Loucy (cell line): ENCODE measurements around the gene P2RX3.

Experiments used
- H2AFZ ChIP-seq: fragments of 200-600 bp; sonication (generic); 2 replicates; pipeline ENCODE4 v1.6.0; 2016; ENCODE audit warnings: antibody characterized with exemption, mild to moderate bottlenecking, low read length, moderate library complexity
- H3F3A ChIP-seq: fragments of 200-600 bp; 2 replicates; pipeline ENCODE4 v1.6.0; 2016; ENCODE audit warnings: antibody characterized with exemption, low read depth, mild to moderate bottlenecking
- H3K27me3 ChIP-seq: fragments of 200-600 bp; sonication (generic); 2 replicates; pipeline ENCODE4 v1.6.1; 2014; ENCODE audit warnings: low read length, mild to moderate bottlenecking; ENCODE audit not compliant: insufficient read depth, poor library complexity, severe bottlenecking
- H3K36me3 ChIP-seq: fragments of 200-600 bp; sonication (generic); 2 replicates; pipeline ENCODE4 v1.6.1; 2016; ENCODE audit warnings: low read length; ENCODE audit not compliant: insufficient read depth
- H3K4me1 ChIP-seq: fragments of 200-600 bp; sonication (generic); 2 replicates; pipeline ENCODE4 v1.5.1; 2014; ENCODE audit warnings: low read length, mild to moderate bottlenecking; ENCODE audit not compliant: insufficient read depth, poor library complexity, severe bottlenecking
- H3K4me2 ChIP-seq: fragments of 200-600 bp; sonication (generic); 2 replicates; pipeline ENCODE4 v1.6.0; 2014; ENCODE audit warnings: antibody characterized with exemption, low read length, low read depth, mild to moderate bottlenecking; ENCODE audit not compliant: poor library complexity, severe bottlenecking
- H3K4me3 ChIP-seq: fragments of 200-600 bp; sonication (generic); 2 replicates; pipeline ENCODE4 v1.5.1; 2014; ENCODE audit warnings: low read length, mild to moderate bottlenecking, mixed read lengths; ENCODE audit not compliant: poor library complexity, severe bottlenecking
- H3K79me2 ChIP-seq: fragments of 200-600 bp; sonication (generic); 2 replicates; pipeline ENCODE4 v1.6.1; 2014; ENCODE audit warnings: low read length; ENCODE audit not compliant: insufficient read depth
- H3K9ac ChIP-seq: fragments of 200-600 bp; sonication (generic); 2 replicates; pipeline ENCODE4 v1.6.0; 2014; ENCODE audit warnings: mild to moderate bottlenecking, low read depth, low read length, moderate library complexity; ENCODE audit not compliant: poor library complexity, severe bottlenecking
- H3K9me2 ChIP-seq: fragments of 200-600 bp; sonication (generic); replicated peaks from 2 replicates; pipeline ENCODE4 v1.6.1; 2016; ENCODE audit warnings: low read depth, low read length, mixed read lengths
- H3K9me3 ChIP-seq: fragments of 200-600 bp; sonication (generic); 2 replicates; pipeline ENCODE4 v1.6.1; 2014; ENCODE audit warnings: mild to moderate bottlenecking, antibody characterized with exemption, low read length, low read depth; ENCODE audit not compliant: insufficient read depth
- H4K20me1 ChIP-seq: fragments of 200-600 bp; sonication (generic); 2 replicates; pipeline ENCODE4 v1.6.0; 2014; ENCODE audit warnings: antibody characterized with exemption, low read length, mild to moderate bottlenecking; ENCODE audit not compliant: insufficient read depth, poor library complexity, severe bottlenecking
- EZH2phosphoT487 ChIP-seq: fragments of 200-600 bp; IDR thresholded peaks from 2 replicates; pipeline ENCODE4 v1.6.1; 2018; ENCODE audit warnings: antibody characterized with exemption, mild to moderate bottlenecking, moderate library complexity, borderline replicate concordance
- TF ChIP-seq, protein P1 (sequence below): fragments of 200-600 bp; sonication (generic); conservative IDR thresholded peaks from 2 replicates; pipeline ENCODE4 v1.5.1; 2014; ENCODE audit warnings: mild to moderate bottlenecking, antibody characterized with exemption, low read length

The P2RX3 gene

DNA sequence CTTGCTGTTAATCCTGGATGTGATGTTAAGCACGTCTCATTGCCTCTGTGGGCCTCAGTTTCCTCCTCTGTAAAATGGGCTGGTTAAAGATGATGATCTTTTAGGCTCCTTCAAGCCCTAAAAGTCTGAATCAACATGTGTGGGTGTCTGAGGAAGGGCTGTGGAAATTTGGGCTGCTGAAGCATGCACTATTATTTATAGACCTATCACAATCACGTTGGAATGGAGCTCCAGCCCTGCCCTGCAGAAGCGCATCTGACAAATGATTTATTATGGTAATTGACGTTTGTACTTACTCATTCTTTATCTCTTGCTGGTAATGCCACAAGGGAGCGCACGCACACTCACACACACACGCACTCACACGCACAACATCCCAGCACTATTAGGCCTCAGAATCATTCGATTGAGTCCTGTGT lies 20.4 kb downstream of the P2RX3 start:
- TF ChIP-seq, protein P1, sequence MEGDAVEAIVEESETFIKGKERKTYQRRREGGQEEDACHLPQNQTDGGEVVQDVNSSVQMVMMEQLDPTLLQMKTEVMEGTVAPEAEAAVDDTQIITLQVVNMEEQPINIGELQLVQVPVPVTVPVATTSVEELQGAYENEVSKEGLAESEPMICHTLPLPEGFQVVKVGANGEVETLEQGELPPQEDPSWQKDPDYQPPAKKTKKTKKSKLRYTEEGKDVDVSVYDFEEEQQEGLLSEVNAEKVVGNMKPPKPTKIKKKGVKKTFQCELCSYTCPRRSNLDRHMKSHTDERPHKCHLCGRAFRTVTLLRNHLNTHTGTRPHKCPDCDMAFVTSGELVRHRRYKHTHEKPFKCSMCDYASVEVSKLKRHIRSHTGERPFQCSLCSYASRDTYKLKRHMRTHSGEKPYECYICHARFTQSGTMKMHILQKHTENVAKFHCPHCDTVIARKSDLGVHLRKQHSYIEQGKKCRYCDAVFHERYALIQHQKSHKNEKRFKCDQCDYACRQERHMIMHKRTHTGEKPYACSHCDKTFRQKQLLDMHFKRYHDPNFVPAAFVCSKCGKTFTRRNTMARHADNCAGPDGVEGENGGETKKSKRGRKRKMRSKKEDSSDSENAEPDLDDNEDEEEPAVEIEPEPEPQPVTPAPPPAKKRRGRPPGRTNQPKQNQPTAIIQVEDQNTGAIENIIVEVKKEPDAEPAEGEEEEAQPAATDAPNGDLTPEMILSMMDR, result no peak
- no peak for TF ChIP-seq EZH2phosphoT487
- H3F3A ChIP-seq, result peaks cover 12% of the 10 kb centered on the region
- no peak overlapping the region for H3K4me2 ChIP-seq
- H3K27me3 ChIP-seq, result no peaks in the 10 kb centered on the region
- no peaks in the 10 kb centered on the region for H4K20me1 ChIP-seq
- no peaks in the 10 kb centered on the region for H3K79me2 ChIP-seq
- no peaks in the 10 kb centered on the region for H3K36me3 ChIP-seq
- no peaks in the 10 kb centered on the region for H3K9me3 ChIP-seq
- H3K4me3 ChIP-seq, result no peak overlapping the region
- H3K9me2 ChIP-seq, result no peaks in the 10 kb centered on the region
- peaks cover 37% of the 10 kb centered on the region for H3K4me1 ChIP-seq
- no peak overlapping the region for H3K9ac ChIP-seq
- H2AFZ ChIP-seq, result no peak overlapping the region

DNA sequence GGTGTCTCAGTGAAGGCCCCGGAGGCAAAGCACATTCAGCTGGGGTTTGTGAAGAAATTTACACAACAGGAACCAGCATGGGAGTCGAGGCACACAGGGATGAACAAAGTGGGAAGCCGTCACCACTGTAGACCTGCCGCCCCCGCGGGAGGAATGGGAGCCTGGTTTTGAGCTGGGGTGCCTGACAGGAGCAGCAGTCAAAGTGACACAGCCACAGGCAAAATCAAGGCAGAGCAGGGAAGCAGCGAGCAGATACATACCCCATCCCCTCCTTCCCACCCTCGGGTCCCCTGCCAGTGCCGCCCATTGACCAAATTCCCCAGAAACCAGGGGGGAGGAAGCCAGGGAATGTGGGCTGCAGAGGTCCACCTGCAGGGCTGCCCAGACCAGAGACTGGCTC lies 20.8 kb downstream of the P2RX3 start:
- no peak overlapping the region for H3K9ac ChIP-seq

DNA sequence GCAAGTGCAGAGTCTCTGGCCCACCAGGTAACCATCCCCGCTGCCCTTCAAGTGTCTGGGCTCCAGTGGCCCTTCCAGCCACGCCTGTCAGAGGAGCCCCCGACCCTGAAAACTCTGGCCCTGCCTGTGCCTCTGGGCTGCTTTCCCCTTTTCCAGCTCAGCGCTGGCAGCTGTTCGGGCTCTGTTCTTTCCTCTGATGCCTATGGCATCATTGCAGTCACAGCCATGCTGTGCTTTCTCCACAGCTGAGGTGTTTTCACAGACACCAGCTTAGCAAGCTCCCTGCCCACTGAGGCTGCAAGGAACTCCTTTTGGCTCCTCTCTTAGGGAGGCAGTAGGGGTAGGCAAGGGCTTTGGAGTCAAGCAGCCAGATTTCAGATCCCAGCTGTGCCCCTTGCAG lies 21.2 kb downstream of the P2RX3 start:
- Histone ChIP-seq H3K36me3 (no peaks in the 10 kb centered on the region), H3K4me2 (no peak overlapping the region), H3F3A (peaks cover 5% of the 10 kb centered on the region; the same call in 1 of the 2 replicates), H3K9me2 (no peaks in the 10 kb centered on the region), H2AFZ (no peak overlapping the region), H3K4me3 (no peak overlapping the region), H3K9me3 (no peaks in the 10 kb centered on the region), H3K4me1 (peaks cover 28% of the 10 kb centered on the region), H3K9ac (no peak overlapping the region), H3K27me3 (no peaks in the 10 kb centered on the region), H4K20me1 (no peaks in the 10 kb centered on the region), H3K79me2 (no peaks in the 10 kb centered on the region)
- TF ChIP-seq, protein P1, result no peak
- no peak for TF ChIP-seq EZH2phosphoT487

More for the DNA sequence above, 20.8 kb downstream of the P2RX3 start:
- H3K36me3 ChIP-seq, result no peaks in the 10 kb centered on the region
- no peaks in the 10 kb centered on the region for H3K79me2 ChIP-seq
- no peak overlapping the region for H2AFZ ChIP-seq
- H3K4me2 ChIP-seq, result no peak overlapping the region
- TF ChIP-seq EZH2phosphoT487, result no peak
- TF ChIP-seq, protein P1, result no peak
- H3K4me3 ChIP-seq, result no peak overlapping the region
- no peaks in the 10 kb centered on the region for H4K20me1 ChIP-seq
- H3K27me3 ChIP-seq, result no peaks in the 10 kb centered on the region
- H3K4me1 ChIP-seq, result peaks cover 32% of the 10 kb centered on the region
- H3K9me2 ChIP-seq, result no peaks in the 10 kb centered on the region
- peaks cover 9% of the 10 kb centered on the region for H3F3A ChIP-seq
- no peaks in the 10 kb centered on the region for H3K9me3 ChIP-seq
